Stimulated activated CD8-positive, alpha-beta memory T cell treated with anti-CD3 and anti-CD28 coated beads, Interleukin-7, amount 100 ng/mL, for 48 hours (primary cell): Measurements from ENCODE around the gene SLC27A5.
"Not testable (repeated sequence)": the region's sequence is repeated elsewhere in the genome, so short reads cannot be mapped to it uniquely, and the experiment has no call there.

ENCODE experiments used
- DNase-seq, 2 donors: peaks; one replicate each; pipeline ENCODE4 v3.0.0-alpha.2; 2020; ENCODE audit warnings: low read depth in 1 of 2; ENCODE audit errors: extremely low read depth in 1 of 2

Gene SLC27A5

DNA sequence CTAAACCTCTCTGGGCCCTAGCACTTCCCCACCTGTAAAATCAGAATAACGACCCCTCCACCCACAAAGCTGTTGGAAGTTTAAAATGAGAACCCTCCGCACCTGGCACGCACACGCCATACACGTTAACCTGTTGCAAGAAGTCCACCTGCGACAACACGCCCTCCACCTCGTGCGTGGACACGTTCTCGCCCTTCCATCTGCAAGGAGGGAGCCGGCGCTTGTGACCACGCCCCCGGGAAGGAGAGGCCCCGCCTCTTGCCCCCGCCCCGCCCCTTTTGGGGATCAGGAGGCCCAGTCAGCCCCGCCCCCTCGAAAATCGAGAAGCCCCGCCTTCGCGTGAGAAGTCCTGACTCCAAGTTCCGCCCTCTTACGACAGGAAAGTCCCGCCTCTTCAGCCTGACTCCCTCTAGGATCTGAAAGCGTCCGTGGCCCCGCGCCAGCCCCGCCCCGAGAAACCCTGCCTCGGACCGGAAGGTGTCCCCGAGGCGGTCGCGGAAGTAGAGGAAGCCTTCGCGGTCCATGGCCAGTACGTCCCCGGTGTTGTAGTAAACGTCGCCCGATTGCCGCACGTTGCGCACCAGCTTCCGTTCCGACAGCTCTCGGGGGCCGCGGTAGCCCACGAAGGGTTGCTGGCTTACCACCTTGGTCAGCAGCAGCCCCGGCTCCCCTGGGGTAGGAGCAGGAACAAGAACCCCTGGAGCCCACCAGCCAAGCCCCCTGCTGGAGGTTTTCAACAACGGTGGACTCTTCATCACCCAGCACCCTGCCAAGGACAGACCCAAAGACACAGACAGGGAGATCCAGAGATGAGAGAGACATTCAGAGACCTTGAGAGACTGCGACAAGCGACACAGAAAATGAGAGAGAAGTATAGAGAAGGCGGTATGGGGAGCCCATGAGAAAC is 12.5 kb downstream of the SLC27A5 start:
- peak; percentile 97 to 100 for DNase-seq

DNA sequence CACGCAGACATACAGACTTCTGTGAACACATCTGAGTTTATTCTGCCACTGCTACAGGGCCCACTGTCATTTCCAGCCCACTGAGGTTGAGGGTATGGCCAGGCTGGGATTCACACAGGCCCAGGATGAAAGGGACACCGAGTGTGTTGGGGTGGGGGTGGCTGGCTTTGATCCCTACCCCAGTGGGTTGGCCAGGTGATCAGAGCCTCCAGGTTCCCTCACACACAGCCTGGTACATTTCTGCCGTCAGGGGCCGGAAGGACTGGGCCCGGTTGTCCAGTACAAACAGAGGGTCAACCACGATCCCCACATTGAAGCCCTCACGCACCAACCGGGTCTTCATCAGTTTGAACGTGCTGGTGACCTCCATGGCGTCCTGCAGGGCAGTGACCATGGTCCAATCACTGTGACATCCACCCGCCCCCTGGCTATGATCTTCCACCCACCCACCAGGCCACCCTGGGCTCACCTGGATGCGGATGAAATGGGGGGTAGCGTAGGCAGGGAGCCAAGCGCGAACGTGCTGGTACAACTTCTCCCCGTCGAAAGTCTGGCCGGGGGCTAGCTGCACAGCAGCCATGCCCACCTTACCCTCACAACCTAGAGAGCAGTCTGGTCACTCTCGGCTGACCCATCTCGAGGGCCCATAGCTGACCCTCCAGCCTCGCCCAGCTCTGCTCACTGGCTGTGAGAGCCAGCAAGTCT is 13.3 kb downstream of the SLC27A5 start:
- DNase-seq: no peak

DNA sequence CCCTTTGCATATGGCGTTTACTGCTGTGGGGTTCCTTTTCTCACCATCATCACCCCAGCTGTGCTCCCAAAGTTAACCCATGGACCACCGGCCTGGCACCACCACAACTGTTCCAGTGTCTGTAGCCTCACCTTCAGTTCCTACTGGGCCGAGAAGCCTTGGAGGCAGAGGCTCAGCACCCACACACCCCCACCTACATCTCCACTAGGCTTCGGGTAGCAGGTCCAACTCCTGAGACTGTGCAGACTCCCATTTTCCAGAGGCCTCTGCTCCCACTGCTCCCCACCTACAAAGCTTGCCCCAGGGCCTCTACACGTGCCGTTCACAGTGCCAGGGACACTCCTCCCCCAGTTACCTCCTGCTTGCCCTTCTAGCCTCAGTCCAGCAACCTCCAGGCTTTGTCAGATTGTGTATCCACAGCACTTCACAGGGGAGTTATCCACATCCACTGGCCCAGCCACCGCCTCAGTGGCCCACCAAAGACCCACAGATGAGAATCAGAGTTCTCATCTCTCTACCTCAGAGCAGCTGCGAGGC is 14.1 kb downstream of the SLC27A5 start:
- DNase-seq: no peak

- DNase-seq: no peak
These were observed 19.5 kb downstream of the SLC27A5 start for GRCh38 chr19:58492265-58492664.

- DNase-seq: no peak
These were observed 20.4 kb downstream of the SLC27A5 start for GRCh38 chr19:58491393-58491792.

DNA sequence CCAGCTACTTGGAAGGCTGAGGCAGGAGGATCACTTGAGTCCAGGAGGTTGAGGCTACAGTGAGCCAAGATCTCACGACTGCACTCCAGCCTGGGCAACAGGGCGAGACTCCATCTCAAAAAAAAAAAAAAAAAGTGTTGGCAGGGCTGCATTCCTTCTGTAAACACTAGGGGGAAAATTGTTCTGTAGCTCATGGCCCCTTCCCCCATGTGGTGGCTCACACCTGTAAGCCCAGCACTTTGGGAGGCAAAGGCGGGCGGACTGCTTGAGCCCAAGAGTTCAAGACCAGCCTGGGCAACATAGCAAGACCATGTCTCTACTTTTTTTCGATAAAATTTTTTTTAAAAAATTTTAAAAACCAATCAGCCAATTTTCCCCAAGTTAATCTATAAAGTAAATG is 27.4 kb downstream of the SLC27A5 start:
- DNase-seq: not testable (repeated sequence)

- DNase-seq: no peak
These were observed 28.0 kb downstream of the SLC27A5 start for GRCh38 chr19:58483776-58484175.

DNA sequence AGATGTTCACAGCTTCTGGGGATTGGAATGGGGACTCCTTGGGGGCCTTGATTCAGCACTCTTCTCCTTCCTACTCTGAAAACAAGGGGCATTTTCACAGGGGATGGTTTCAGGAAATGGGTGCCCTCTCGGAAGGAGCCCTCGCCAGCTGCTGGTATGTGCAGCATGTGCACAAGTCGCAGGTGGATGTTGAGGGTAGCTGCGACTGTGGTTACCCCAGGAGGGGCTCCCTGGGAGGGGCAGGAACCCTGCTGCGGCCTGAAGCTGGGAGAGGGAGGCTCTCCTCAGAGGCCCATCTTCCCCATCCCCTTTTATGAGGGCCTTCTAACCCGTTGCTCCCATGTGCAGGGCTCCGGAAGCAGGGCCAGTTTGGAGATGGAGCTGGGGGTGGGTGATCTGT is 29.4 kb downstream of the SLC27A5 start:
- no peak for DNase-seq

DNA sequence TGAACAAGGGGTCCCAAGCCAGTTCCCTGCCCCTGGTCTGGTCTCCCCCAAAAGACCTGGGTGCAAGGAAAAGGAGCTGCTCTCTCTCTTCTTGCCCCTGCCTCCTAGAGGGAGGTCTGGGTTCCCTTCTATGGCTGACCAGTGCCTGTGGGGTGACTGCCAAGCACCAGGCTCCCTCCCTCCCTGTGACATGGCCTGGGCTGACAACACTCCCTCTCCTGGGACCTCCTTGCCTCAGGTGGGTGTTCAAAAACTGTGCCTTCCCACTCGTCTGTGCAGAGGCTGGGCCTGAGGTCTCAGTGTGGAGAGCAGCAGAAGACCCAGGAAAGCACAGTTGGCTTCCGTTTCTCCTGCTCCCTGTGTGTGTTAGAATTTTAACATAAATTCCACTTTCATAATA is 31.0 kb downstream of the SLC27A5 start:
- DNase-seq: no peak

DNA sequence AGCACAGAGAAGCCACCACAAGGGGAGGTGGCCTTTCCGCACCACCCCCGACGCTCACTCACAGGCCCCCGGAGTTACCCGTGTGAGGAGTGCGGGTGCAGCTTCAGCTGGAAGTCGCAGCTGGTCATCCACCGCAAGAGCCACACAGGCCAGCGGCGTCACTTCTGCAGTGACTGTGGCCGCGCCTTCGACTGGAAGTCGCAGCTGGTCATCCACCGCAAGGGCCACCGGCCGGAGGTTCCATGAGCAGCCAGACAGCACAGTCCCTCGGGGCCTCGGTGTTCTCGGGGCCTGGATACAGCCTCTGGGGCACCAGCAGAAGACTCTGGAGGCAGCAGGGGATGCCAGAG is 31.3 kb downstream of the SLC27A5 start:
- no peak for DNase-seq

DNA sequence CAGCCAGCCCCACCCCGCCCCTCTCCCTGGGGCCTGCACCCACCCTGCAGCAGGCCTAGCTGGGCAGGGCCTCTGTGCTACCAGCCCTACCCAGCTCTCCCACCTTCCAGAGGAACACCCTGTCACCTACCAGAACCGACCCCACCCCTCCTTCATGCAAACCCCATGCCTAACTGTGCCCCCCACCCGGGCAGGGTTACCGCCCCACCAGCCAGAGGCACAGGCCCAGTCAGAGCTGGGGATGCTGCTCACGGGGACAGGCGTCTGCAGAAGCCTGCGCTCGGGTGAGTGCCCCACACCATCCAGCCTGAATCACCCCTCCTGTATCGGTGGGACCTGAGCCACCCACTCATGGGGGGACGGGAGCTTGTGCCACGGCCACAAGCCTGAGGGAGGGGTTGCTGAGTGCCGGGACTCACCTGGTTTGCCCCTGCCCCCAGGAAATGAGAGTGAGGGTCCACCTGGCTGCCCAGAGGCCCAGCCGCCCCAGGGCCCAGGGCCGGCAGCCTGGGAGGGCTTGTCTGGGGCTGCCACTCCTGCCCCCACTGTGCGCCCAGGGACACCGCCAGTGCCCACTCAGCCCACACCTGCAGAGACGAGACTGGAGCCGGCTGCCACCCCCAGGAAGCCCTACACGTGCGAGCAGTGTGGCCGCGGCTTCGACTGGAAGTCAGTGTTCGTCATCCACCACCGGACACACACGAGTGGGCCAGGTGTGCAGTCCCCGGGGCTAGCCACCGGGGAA is 31.9 kb downstream of the SLC27A5 start:
- no peak for DNase-seq

- DNase-seq: no peak
These were observed 32.5 kb downstream of the SLC27A5 start for GRCh38 chr19:58479303-58479702.

DNA sequence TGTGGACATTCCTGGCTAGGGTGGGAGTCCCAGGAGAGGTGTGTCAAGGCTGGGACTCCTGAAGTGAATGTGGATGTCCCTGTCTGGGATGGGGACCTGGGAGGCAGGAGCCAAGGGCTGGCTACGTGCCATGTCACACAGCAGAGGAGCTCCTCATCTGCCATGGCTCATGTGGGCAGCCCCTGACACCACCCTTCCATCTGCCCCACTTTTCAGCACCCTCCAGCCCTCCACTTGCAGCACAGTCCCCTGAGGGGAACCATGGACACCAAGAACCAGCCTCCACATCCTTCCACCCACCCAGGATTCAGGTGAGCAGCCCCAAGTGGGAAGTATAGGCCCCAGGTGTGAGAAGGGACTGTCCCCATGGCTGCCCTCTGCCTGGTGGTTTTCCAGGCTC is 33.9 kb downstream of the SLC27A5 start:
- DNase-seq: no peak

DNA sequence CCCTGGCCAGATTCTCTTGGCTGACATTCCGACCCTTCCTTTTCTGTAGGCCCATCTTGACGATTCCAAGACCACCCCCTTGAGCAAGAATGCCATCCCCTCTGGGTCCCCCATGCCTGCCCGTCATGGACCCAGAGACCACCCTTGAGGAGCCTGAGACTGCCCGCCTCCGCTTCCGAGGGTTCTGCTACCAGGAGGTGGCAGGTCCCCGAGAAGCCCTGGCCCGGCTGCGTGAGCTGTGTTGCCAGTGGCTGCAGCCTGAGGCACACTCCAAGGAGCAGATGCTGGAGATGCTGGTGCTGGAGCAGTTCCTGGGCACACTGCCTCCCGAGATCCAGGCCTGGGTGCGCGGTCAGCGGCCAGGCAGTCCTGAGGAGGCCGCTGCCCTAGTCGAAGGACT is 34.7 kb downstream of the SLC27A5 start:
- no peak for DNase-seq

DNA sequence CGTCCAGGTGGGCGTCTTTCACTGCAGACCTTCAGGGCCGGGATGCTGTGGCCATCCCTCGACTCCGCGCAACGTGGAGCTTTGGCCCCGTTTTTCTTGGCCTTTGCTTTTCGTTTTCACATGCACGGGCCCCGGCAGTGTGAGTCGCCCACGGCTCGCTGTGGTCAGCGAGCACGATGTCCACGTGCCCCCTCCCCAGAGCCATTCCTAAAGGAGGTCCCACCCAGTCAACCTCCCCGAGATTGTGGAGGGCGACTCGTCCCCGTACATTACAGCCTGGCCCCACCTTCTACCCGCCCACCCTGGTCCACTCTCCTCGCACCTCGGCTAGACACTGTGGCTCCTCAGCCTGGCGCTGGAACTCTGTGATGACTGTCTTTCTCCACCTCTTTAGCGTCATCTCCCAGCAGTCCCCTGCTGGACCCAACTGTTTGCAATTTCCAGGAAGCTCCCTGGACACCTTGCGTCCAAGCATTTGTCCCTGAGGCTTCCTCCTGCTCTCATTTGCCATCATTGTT is 35.2 kb downstream of the SLC27A5 start:
- DNase-seq: no peak

DNA sequence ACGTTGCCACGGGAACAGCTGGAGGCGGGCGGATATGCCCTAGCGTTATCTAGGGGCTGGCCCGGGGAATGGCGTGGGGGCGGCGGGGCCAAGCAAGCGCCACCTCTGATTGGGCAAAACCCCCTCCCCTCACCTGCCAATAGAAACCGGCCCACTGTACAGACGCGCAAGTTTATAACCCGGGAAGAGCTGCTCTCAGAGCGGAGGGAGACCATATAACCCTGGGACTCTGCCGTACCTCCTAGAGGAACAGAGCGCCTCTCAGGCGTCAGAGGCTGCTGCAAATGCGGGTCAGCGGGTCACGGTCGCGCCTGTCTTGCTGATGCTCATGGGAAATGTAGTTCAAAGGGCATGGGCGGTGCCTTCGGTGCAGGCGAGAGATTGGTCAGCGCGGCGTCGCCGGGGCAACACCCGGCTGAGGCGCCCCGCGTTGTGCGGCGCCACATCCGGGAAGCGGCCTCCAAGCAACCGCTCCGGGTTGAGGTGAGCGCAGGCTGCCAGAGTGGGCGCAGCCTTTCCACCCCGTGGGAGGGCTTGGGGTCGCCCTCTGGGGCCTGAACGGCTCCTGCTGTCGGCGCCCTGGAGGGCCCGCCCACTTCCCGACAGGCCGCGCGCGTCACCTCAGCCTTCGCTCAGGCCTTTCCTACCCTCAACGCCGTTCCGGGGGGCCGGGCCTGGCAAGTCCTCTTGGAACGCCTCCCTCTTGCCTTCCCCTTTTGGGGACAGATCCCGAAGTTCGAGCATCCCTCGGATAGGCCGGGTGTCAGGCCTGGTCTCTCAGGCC is 35.9 kb downstream of the SLC27A5 start, which contains the start of gene ZNF446:
Gene ZNF446, plus strand, starts transcription at position 639 of the 784 bp plus-strand sequence. CDS start 867 bp downstream, outside the sequence.
- DNase-seq: peak; percentile 96

- DNase-seq: no peak
These were observed 36.6 kb downstream of the SLC27A5 start for GRCh38 chr19:58474997-58475713.

DNA sequence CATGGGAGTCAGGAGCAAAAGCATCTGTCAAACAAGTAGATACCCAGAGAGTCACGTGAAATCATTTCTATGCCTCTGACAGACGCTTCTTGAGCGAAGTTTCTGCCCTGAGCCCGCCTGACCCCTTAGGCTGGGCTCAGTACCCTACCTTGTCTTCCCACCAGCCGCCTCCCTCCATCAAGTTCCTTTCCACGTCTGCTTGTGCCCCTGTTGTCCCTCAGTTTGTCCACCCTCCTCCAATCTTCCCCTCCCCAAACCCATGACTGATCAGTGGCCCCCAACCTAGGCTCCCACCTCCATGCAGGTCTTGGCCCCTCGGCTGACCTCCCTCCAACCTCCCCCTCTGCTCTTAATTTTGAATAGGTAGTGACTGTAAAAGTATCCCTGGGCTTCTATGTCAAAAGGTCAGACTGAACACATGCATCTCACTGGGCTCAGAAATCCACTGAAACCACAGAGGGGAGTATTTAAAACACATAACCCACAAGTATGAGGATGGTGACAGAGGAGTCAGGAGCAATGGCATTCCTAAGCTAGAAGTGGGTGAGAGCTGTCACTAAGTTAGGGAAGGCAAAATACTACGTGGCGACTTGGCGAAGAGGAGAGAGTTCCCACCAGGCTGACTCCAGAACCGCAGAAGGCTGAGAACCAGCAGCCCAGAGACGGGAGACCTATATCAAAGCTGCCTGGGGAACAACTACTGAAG is 37.3 kb downstream of the SLC27A5 start:
- no peak for DNase-seq

GRCh38 chr19:58473775-58474174 is 38.0 kb downstream of the SLC27A5 start:
- no peak for DNase-seq
